K562 (cell line): ENCODE results near the gene CAMP. TPM values are rescaled to one million over a fixed set of nuclear protein-coding genes. Genes with fewer than 3 reads are reported as not detected.

ENCODE experiments used
- JUN ChIP-seq, 2 experiments: sonication (generic) in 1 of 2; formaldehyde crosslinking in 1 of 2; IDR thresholded peaks; 2 replicates each; pipeline versions ENCODE4 v1.6.1 to v1.8.0; 2012 to 2022; ENCODE audit warnings: borderline replicate concordance in 2 of 2, mild to moderate bottlenecking in 2 of 2, improper control_type of control experiment in 1 of 2, low read depth in 1 of 2, low read length in 1 of 2, missing genetic modification reagents in 1 of 2
- MECOM ChIP-seq: fragments of 250-450 bp; sonication (Bioruptor Pico); IDR thresholded peaks from 2 replicates; pipeline ENCODE4 v1.8.0; 2022; ENCODE audit warnings: inconsistent platforms
- MNT ChIP-seq, 2 experiments: fragments of 450-650 bp; conservative IDR thresholded peaks; 2 replicates each; pipeline ENCODE4 v1.6.1; 2017; ENCODE audit warnings: mild to moderate bottlenecking in 2 of 2, moderate library complexity in 2 of 2
- MTF1 ChIP-seq: fragments of 250-450 bp; sonication (Bioruptor Pico); IDR thresholded peaks from 2 replicates; pipeline ENCODE4 v1.9.0; 2021; ENCODE audit warnings: moderate library complexity, mild to moderate bottlenecking, inconsistent platforms, borderline replicate concordance
- NCOA4 ChIP-seq: fragments of 450-650 bp; IDR thresholded peaks from 2 replicates; pipeline ENCODE4 v1.6.1; 2018; ENCODE audit warnings: mild to moderate bottlenecking; ENCODE audit not compliant: partially characterized antibody
- RBM22 ChIP-seq: fragments of 200-400 bp; formaldehyde crosslinking; IDR thresholded peaks from 2 replicates; pipeline ENCODE4 v1.6.1; 2018; ENCODE audit warnings: low read length, low read depth; ENCODE audit not compliant: poor library complexity, severe bottlenecking
- RFX1 ChIP-seq: fragments of 450-650 bp; IDR thresholded peaks from 2 replicates; pipeline ENCODE4 v1.6.1; 2016; ENCODE audit warnings: mild to moderate bottlenecking, moderate library complexity
- TFAM ChIP-seq: fragments of 250-450 bp; sonication (Bioruptor Pico); conservative IDR thresholded peaks from 2 replicates; pipeline ENCODE4 v1.5.0; 2021; ENCODE audit warnings: mild to moderate bottlenecking, moderate library complexity
- YY1 ChIP-seq, 3 experiments: IDR thresholded peaks; 2 replicates each; pipeline ENCODE4 v1.6.1; 2011; ENCODE audit warnings: low read length in 2 of 3, mild to moderate bottlenecking in 2 of 3, moderate library complexity in 2 of 3, borderline replicate concordance in 1 of 3, control low read depth in 1 of 3, low read depth in 1 of 3; ENCODE audit not compliant: insufficient read depth in 3 of 3, insufficient replicate concordance in 2 of 3, control insufficient read depth in 1 of 3, insufficient read length in 1 of 3; ENCODE audit errors: extremely low read depth in 1 of 3
- ZKSCAN3 ChIP-seq: fragments of 250-450 bp; sonication (Bioruptor Pico); IDR thresholded peaks from 2 replicates; pipeline ENCODE4 v1.4.0; 2020
- ZNF124 ChIP-seq: sonication (generic); formaldehyde crosslinking; IDR thresholded peaks from 2 replicates; pipeline ENCODE4 v1.8.1; 2022; ENCODE audit warnings: missing genetic modification reagents
- ZNF583 ChIP-seq: fragments of 250-450 bp; sonication (Bioruptor Pico); IDR thresholded peaks from 2 replicates; pipeline ENCODE4 v1.4.0; 2020
- ZNF589 ChIP-seq: fragments of 200-800 bp; sonication (Bioruptor generic); IDR thresholded peaks from 2 replicates; pipeline ENCODE4 v1.6.1; 2016; ENCODE audit warnings: low read depth, missing genetic modification characterization, missing compliant biosample characterization
- polyA plus RNA-seq, 8 experiments: library from polyadenylated mRNA; depleted of rRNA in 4 of 8; stranded (reverse) in 5 of 8; unstranded in 3 of 8; fragments of >200 nt; fragmentation: Nextera tagmentation in 2 of 8; fragmentation: Illumina TruSeq in 1 of 8; extraction: Ambion mirVana in 2 of 8; extraction: Trizol in 1 of 8; gene quantifications; 2 replicates each; pipeline versions ENCODE4 v1.2.1 to v1.2.3, GENCODE V29; 2011 to 2014; ENCODE audit warnings: inconsistent platforms in 1 of 8, missing spikeins in 1 of 8
- total RNA-seq, 7 experiments: library from RNA; depleted of rRNA in 6 of 7; stranded (reverse); fragments of >200 nt in 6 of 7; fragmentation: Illumina TruSeq in 2 of 7; extraction: Trizol in 2 of 7; gene quantifications; 2 replicates each; pipeline versions ENCODE4 v1.2.1 to v1.2.3, GENCODE V29; 2011 to 2021; ENCODE audit warnings: low replicate concordance in 1 of 7
- TF ChIP-seq, protein P1 (sequence below): sonication (generic); formaldehyde crosslinking; IDR thresholded peaks from 2 replicates; pipeline ENCODE4 v1.9.0; 2022; ENCODE audit warnings: mild to moderate bottlenecking, missing genetic modification reagents
- TF ChIP-seq, protein P2 (sequence below), 2 experiments: IDR thresholded peaks; 2 replicates each; pipeline ENCODE4 v1.6.1; 2011; ENCODE audit warnings: borderline replicate concordance in 1 of 2, control low read depth in 1 of 2, low read depth in 1 of 2, low read length in 1 of 2, mild to moderate bottlenecking in 1 of 2, mixed read lengths in 1 of 2, moderate library complexity in 1 of 2; ENCODE audit not compliant: insufficient read depth in 1 of 2, insufficient read length in 1 of 2, poor library complexity in 1 of 2, severe bottlenecking in 1 of 2; ENCODE audit errors: extremely low read depth in 1 of 2
- TF ChIP-seq, protein P3 (sequence below): fragments of 450-650 bp; IDR thresholded peaks from 2 replicates; pipeline ENCODE4 v1.6.1; 2017; ENCODE audit warnings: mild to moderate bottlenecking, moderate library complexity

The CAMP gene
- total and polyA plus RNA-seq, 9 of the 15 experiments (the other 6 are each of a cell fraction or from before 2014, with no cell fraction given) = 0.22 TPM; not detected in 8

- TF ChIP-seq NCOA4 = no peak
- TF ChIP-seq, protein P1, sequence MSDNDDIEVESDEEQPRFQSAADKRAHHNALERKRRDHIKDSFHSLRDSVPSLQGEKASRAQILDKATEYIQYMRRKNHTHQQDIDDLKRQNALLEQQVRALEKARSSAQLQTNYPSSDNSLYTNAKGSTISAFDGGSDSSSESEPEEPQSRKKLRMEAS (CRISPR knock-in tag) = peak; percentile 95
- no peak for TF ChIP-seq ZKSCAN3
- no peak for TF ChIP-seq ZNF124 (CRISPR knock-in tag)
- no peak for TF ChIP-seq RBM22
- no peak for TF ChIP-seq MTF1
- peak; percentile 50 for TF ChIP-seq RFX1
- TF ChIP-seq YY1 (IDR thresholded peaks at IDR 0.05; ENCODE audit: borderline replicate concordance in 1 of 3, control insufficient read depth in 1 of 3, extremely low read depth in 1 of 3, insufficient read depth in 3 of 3, insufficient read length in 1 of 3, insufficient replicate concordance in 2 of 3, low read depth in 1 of 3, low read length in 2 of 3) = peak; percentile 71 to 97 (median 88)
- TF ChIP-seq, protein P2, sequence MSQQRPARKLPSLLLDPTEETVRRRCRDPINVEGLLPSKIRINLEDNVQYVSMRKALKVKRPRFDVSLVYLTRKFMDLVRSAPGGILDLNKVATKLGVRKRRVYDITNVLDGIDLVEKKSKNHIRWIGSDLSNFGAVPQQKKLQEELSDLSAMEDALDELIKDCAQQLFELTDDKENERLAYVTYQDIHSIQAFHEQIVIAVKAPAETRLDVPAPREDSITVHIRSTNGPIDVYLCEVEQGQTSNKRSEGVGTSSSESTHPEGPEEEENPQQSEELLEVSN (IDR thresholded peaks at IDR 0.05; ENCODE audit: borderline replicate concordance in 1 of 2, extremely low read depth in 1 of 2, insufficient read depth in 1 of 2, insufficient read length in 1 of 2, low read depth in 1 of 2, low read length in 1 of 2, poor library complexity in 1 of 2, severe bottlenecking in 1 of 2) = peak; percentile 82 to 97
- TF ChIP-seq MNT (conservative IDR thresholded peaks at IDR 0.05) = peak; percentile 56 to 80; a peak in 3 of 4 replicates
- TF ChIP-seq JUN (IDR thresholded peaks at IDR 0.05; ENCODE audit: borderline replicate concordance, low read depth, low read length) = no peak
- TF ChIP-seq JUN (CRISPR knock-in tag; IDR thresholded peaks at IDR 0.05; ENCODE audit: borderline replicate concordance) = no peak
- no peak for TF ChIP-seq ZNF583 (CRISPR knock-in tag)
- TF ChIP-seq, protein P3, sequence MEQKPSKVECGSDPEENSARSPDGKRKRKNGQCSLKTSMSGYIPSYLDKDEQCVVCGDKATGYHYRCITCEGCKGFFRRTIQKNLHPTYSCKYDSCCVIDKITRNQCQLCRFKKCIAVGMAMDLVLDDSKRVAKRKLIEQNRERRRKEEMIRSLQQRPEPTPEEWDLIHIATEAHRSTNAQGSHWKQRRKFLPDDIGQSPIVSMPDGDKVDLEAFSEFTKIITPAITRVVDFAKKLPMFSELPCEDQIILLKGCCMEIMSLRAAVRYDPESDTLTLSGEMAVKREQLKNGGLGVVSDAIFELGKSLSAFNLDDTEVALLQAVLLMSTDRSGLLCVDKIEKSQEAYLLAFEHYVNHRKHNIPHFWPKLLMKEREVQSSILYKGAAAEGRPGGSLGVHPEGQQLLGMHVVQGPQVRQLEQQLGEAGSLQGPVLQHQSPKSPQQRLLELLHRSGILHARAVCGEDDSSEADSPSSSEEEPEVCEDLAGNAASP = no peak
- no peak for TF ChIP-seq MECOM
- TF ChIP-seq ZNF589 (CRISPR knock-in tag) = peak; percentile 75
- TF ChIP-seq TFAM (CRISPR knock-in tag) = no peak
Measured at GRCh38 chr3:48240000-48240963, 17.0 kb downstream of the CAMP start (continued).
